AG20443 (cell line): Measurements from ENCODE around the gene PSMC3.

Source experiments
- DNase-seq: peaks from one replicate; pipeline ENCODE4 v3.0.0; 2012; ENCODE audit warnings: low spot score, mixed read lengths

The PSMC3 gene

GRCh38 chr11:47426062-47426956 is at the start of gene PSMC3:
PSMC3 (minus strand) TSS chr11:47426439; CDS start chr11:47426279, 160 bp downstream.
- DNase-seq, result peak; percentile 96

- no peak for DNase-seq
These were observed 44.4 kb upstream of the PSMC3 start for GRCh38 chr11:47470671-47471070.

GRCh38 chr11:47469361-47470179 is 43.3 kb upstream of the PSMC3 start:
- DNase-seq, result no peak

GRCh38 chr11:47468598-47469214 is 42.5 kb upstream of the PSMC3 start:
- no peak for DNase-seq

GRCh38 chr11:47467357-47467756 is 41.1 kb upstream of the PSMC3 start:
- DNase-seq, result no peak

GRCh38 chr11:47466701-47467250 is 40.5 kb upstream of the PSMC3 start:
- peak; percentile 40 for DNase-seq

- DNase-seq, result peak; percentile 50
These were observed 40.0 kb upstream of the PSMC3 start for GRCh38 chr11:47466201-47466600.

DNA sequence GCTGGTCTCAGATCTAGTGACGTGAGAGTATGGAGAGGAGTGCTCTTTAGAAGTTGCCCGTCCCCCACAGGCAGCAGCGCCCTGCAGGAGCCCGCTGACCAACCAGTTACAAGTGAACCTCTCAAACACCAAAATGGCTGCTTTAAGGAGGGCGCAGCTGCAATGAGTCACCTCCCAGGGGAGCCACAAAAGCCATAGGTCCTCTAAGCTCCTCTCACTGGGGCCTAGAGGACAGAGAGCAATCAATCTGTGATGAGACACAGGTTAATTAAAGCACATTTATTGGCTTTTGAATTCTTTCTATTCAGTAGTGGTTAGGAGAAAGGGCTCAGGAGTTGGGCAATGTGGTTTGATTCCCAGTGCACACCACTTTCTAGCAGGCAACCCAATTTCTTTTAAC is 38.2 kb upstream of the PSMC3 start:
- DNase-seq, result no peak

- DNase-seq, result no peak
These were observed 35.6 kb upstream of the PSMC3 start for GRCh38 chr11:47461876-47462275.

DNA sequence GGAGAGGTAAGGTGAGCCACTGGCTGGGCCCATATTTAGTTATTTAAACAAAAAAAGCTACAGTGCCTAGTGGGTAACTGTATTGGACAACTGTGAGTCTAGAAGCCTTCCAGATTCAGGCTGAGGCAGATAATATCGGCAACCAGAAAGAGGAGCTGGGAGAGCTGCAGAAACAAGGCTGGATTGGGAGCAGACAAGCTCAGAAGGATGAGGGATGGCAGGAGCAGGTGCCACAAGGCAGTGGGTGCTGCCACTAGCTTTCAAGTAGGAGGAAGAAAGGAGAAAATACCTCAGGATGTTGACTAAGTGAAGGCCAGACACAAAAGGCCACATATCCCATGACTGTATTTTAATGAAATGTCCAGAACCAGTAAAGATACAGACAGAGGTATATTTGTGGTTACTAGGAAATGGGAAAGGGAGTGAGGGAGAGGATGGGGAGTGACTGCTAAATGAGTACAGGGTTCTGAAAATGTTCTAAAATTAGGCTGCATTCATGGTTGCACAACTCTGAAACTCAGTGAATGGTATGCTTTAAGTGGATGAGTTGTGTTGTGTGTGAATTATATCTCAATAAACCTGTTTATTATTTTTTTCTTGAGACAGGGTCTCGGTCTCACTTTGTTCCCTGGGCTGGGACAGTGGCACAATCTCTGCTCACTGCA is 34.5 kb upstream of the PSMC3 start:
- DNase-seq, result no peak

- DNase-seq, result peak; percentile 86
These were observed 28.0 kb upstream of the PSMC3 start for GRCh38 chr11:47454258-47454671.

- no peak for DNase-seq
These were observed 27.1 kb upstream of the PSMC3 start for GRCh38 chr11:47453365-47453764.

GRCh38 chr11:47451990-47452389 is 25.8 kb upstream of the PSMC3 start:
- no peak for DNase-seq

DNA sequence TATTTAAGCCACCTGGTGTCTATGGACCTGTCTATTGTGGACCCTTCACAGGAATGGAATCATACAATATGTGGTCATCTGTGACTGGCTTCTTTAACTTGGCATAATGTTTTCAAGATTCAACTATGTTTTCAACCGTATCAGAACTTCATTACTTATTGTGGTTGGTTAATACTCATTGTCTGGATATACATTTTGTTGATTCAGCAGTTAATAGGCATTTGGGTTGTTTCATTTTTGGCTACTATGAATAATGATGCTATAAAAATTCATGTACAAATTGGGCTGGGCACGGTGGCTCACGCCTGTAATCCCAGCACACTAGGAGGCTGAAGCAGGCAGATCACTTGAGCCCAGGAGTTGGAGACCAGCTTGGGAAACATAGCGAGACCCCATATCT is 25.2 kb upstream of the PSMC3 start:
- DNase-seq, result no peak

DNA sequence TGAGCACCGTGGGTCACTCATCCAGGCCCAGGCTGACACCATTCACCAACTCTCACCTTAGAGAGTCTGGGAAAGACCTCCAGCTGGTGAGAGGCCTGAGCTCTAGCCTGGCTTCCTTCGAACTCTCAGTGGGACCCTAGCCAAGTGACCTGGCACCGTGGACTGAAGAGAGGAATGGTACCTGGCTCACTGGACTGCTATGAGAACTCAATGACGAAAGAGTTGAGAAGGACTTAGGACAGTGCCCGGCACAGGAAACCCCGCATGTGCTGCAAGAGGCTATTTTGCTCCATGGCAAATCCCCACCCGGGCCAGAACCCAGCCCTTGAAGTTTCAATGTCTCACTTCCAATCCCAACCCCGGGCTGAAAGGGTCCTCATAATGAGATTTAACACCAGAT is 23.3 kb upstream of the PSMC3 start:
- DNase-seq, result no peak

DNA sequence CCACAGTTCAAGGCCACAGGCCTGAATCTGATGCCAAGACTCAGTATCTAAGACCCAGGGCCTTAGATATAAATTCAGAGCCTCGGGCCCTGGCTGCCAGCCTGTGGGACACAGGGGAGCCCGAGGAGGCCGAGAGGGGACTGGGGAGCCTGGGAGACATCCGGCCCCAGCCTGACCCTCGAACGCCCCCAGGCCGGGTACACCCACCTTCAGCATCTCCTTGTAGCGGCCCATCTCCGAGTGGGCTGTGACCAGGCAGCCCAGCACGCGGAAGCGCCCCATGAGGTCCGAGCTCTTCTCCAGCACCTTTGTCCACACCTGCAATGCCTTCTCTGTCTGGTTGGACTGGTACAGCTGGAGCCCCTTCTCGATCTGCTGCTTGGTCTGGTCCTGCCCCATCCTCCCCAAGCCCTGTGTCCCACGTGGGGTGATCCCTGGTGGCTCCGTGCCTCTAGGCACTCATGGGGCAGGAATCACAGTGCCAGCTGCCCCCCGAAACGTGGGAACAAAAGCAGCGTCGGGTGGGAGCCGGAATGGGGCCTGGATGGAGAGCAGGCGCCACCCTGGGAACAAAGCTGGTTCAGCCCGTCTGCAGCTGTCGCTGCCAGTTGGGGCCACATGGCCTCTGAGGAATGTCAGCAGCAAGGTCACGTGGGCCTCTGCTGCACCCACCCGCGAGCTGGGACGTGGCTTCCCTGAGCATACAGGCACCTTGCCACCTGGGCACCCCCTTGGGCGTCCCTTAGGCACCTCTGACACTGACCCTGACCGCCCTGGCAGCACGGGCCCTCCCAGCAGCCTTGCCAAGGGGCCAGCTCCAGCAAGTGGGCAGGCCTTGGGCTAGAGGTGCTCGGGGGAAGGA is 22.6 kb upstream of the PSMC3 start, which contains the start of gene RAPSN:
Gene RAPSN, minus strand, starts transcription at position 571 of the 862 bp plus-strand sequence. Its CDS starts 172 bp downstream, at position 399.
- DNase-seq, result no peak

DNA sequence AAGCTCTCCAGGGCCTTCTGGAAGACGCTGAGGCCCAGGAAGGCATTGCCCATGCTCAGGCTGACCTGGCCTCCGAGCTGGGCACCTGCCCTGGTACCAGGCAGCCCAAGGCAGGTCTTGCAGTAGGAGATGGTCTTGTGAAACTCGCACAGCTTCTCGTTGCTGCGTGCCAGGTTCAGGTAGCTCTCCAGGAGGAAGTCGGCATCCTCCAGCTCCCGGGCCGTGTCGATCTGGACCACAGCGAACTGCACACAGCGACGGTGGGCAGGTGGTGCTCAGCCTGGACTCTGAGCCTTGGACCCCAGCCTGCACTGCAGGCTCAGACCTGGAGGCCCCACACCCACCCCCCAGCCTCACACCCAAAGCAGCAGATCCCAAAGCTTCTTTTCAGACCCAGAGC is 21.7 kb upstream of the PSMC3 start:
- no peak for DNase-seq

- DNase-seq, result no peak
These were observed 20.6 kb upstream of the PSMC3 start for GRCh38 chr11:47446833-47447232.

DNA sequence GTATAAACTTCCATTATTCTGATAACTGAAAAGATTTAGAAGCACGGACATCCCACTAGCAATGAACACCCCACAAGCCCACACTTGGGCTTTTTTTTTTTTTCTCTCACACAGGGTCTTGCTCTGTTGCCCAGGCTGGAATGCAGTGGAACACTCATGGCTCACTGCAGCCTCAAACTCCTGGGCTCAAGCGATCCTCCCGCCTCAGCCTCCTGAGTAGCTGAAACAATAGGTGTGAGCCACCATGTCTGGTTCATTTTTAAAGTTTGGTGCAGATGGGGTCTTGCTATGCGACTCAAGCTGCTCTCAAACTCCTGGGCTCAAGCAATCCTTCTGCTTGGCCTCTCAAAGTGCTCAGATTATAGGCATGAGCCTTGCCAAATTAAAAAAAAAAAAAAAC is 19.6 kb upstream of the PSMC3 start:
- DNase-seq, result no peak

DNA sequence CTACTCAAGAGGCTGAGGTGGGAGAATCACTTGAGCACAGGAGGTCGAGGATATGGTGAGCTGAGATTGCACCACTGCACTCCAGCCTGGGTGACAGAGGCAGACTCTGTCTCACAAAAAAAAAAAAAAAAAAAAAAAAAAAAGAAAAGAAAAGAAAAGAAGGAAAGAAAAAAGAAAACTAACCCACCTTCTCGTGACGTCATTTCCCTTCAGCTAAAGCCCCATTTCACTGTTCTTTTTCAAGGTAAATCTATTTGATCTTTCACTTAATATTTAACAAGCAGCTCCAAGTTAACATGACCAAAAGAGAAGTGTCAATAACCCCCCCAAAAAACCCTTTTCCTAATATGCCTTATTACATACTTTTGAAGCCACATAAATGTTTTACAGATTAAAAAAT is 17.6 kb upstream of the PSMC3 start:
- DNase-seq, result no peak
